Naive thymus-derived CD4-positive, alpha-beta T cell (primary cell): Measurements from ENCODE around the gene FAM13B. TPM values are rescaled to one million over a fixed set of nuclear protein-coding genes. Genes with fewer than 3 reads are reported as not detected.
"Not testable (repeated sequence)": the region's sequence is repeated elsewhere in the genome, so short reads cannot be mapped to it uniquely, and the experiment has no call there.

Experiments
- ATAC-seq: fragments of 150-1000 bp; cut with Tn5 transposase; 2 replicates; pipeline ENCODE4 v1.10.0; 2021; ENCODE audit warnings: mild to moderate bottlenecking, moderate library complexity
- CTCF ChIA-PET: fragments of 350-600 bp; sonication (Branson Sonifier 250); formaldehyde crosslinking; loops from one replicate; lab custom pipeline; 2021; ENCODE audit warnings: antibody characterized with exemption; lab: Charles Lee
- POLR2A ChIA-PET: fragments of 350-600 bp; sonication (Branson Sonifier 250); formaldehyde crosslinking; loops from one replicate; lab custom pipeline; 2021; ENCODE audit warnings: antibody characterized with exemption, inconsistent platforms; lab: Charles Lee
- DNase-seq, 9 donors: peaks; one replicate each; pipeline versions ENCODE4 v3.0.0 to v3.0.0-alpha.2; 2020 to 2022; ENCODE audit warnings: mixed read lengths in 1 of 9
- H3K27ac ChIP-seq: one replicate; pipeline ENCODE4 v1.7.0; 2013; ENCODE audit warnings: mild to moderate bottlenecking, low read depth, low read length, moderate library complexity
- H3K27me3 ChIP-seq, 2 donors: one replicate each; pipeline ENCODE4 v1.7.0; 2013; ENCODE audit warnings: low read length in 2 of 2, mild to moderate bottlenecking in 2 of 2, moderate library complexity in 2 of 2; ENCODE audit not compliant: control insufficient read depth in 2 of 2, insufficient read depth in 2 of 2
- H3K36me3 ChIP-seq, 3 experiments: 1 replicate in 2 of 3; 2 replicates in 1 of 3; pipeline ENCODE4 v1.7.0; 2013; ENCODE audit warnings: low read length in 3 of 3, mild to moderate bottlenecking in 3 of 3, moderate library complexity in 1 of 3; ENCODE audit not compliant: insufficient read depth in 3 of 3, control insufficient read depth in 2 of 3
- H3K4me1 ChIP-seq, 2 donors: one replicate each; pipeline ENCODE4 v1.7.0; 2013; ENCODE audit warnings: low read length in 2 of 2, mild to moderate bottlenecking in 2 of 2, moderate library complexity in 1 of 2; ENCODE audit not compliant: control insufficient read depth in 2 of 2, insufficient read depth in 2 of 2
- H3K4me3 ChIP-seq: 2 replicates; pipeline ENCODE4 v1.7.0; 2013; ENCODE audit warnings: mild to moderate bottlenecking, low read length
- H3K9me3 ChIP-seq, 3 experiments: 1 replicate in 2 of 3; 2 replicates in 1 of 3; pipeline ENCODE4 v1.7.0; 2013; ENCODE audit warnings: low read length in 3 of 3; ENCODE audit not compliant: control insufficient read depth in 2 of 3
- H3K27ac Mint-ChIP-seq, 9 donors: one replicate each; pipeline ENCODE4 v1.8.0; 2020 to 2022; ENCODE audit warnings: mixed read lengths in 9 of 9, mild to moderate bottlenecking in 8 of 9, moderate library complexity in 5 of 9, inconsistent platforms in 2 of 9
- H3K27me3 Mint-ChIP-seq, 5 donors: one replicate each; pipeline ENCODE4 v1.8.0; 2021 to 2022; ENCODE audit warnings: mixed read lengths in 5 of 5, mild to moderate bottlenecking in 1 of 5
- H3K36me3 Mint-ChIP-seq, 5 donors: one replicate each; pipeline ENCODE4 v1.8.0; 2020 to 2022; ENCODE audit warnings: mixed read lengths in 5 of 5, mild to moderate bottlenecking in 3 of 5, inconsistent platforms in 1 of 5
- H3K4me1 Mint-ChIP-seq, 7 donors: one replicate each; pipeline ENCODE4 v1.8.0; 2020 to 2022; ENCODE audit warnings: mixed read lengths in 7 of 7, mild to moderate bottlenecking in 3 of 7, inconsistent platforms in 1 of 7
- H3K4me3 Mint-ChIP-seq, 10 donors: one replicate each; pipeline ENCODE4 v1.8.0; 2020 to 2022; ENCODE audit warnings: mild to moderate bottlenecking in 10 of 10, mixed read lengths in 10 of 10, moderate library complexity in 6 of 10, inconsistent platforms in 2 of 10
- H3K9me3 Mint-ChIP-seq, 11 donors: one replicate each; pipeline ENCODE4 v1.8.0; 2020 to 2022; ENCODE audit warnings: mixed read lengths in 11 of 11, mild to moderate bottlenecking in 4 of 11, inconsistent platforms in 1 of 11, moderate library complexity in 1 of 11
- intact Hi-C, 2 donors: fragments of 100-400 bp; cut with micrococcal nuclease; formaldehyde crosslinking; loops; one replicate each; pipeline ENCODE4 v1.15.1; 2023
- polyA plus RNA-seq, 2 donors: library from polyadenylated mRNA; unstranded; fragments of 300-500 nt; fragmentation: Illumina TruSeq; gene quantifications; one replicate each; pipeline ENCODE4 v1.2.3, GENCODE V29; 2021
- total RNA-seq, 6 experiments: library from RNA in 5 of 6; stranded (reverse) in 5 of 6; gene quantifications; 1 replicate in 5 of 6; 2 replicates in 1 of 6; pipeline ENCODE4 v1.2.3 and lab custom pipeline; 2021 to 2026

Gene FAM13B
- total and polyA plus RNA-seq, 7 experiments from 2014 or later = 17.6 to 58.8 (median 42.0) TPM

DNA sequence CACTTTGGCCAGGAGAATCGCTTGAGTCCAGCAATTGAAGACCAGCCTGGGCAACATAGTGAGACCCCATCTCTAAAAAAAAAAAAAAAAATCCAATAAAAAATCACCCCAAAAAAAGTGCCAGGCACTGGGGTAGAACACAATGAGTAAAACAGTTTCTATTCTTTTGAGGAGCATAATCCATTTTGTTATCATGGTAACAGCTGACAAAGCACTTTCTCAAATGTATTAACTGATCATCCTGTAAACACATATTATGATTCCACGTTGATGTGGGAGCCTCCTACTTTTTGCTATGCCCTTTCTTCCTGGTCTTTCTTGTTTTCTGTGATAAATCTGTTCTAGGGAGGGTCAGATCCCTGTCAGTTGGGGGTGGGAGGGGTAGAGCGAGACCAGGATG is 20.7 kb upstream of the FAM13B start:
- Histone ChIP-seq H3K27me3 (no peaks in the 10 kb centered on the region), H3K27ac (no peak overlapping the region), H3K36me3 (no peaks in the 10 kb centered on the region), H3K4me3 (no peak overlapping the region), H3K9me3 (no peaks in the 10 kb centered on the region), H3K4me1 (no peaks in the 10 kb centered on the region)
- DNase-seq = no peak
- ATAC-seq = no peak
- ChIA-PET POLR2A (interaction anchor here (1.0 kb wide), 1 partner anchor 165 kb away, joined by 3 read pairs; no protein-coding TSS in a partner anchor), CTCF (no interaction called here)
- Mint-ChIP-seq H3K27me3 (no peaks in the 10 kb centered on the region), H3K4me1 (peaks cover 0 to 13% (median 0%) of the 10 kb centered on the region in 7 donors), H3K27ac (peak overlapping the region in 2 of 9 donors; percentile 16 to 69), H3K9me3 (no peaks in the 10 kb centered on the region), H3K36me3 (no peaks in the 10 kb centered on the region), H3K4me3 (no peak overlapping the region)
- intact Hi-C loops = no loop called here

DNA sequence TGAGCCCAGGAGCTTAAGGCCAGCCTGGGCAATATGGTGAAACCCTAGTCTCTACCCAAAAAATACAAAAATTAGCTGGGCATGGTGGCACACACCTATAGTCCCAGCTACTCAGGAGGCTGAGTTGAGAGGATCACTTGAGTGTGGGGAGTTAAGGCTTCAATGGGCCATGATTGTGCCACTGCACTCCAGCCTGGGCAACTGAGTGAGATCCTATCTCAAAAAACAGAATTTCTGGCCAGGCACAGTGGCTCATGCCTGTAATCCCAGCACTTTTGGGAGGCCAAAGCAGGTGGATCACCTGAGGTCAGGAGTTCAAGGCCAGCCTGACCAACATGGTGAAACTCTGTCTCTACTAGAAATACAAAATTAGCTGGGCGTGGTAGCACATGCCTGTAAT is 19.8 kb upstream of the FAM13B start:
- H3K9me3 Mint-ChIP-seq, H3K4me3 ChIP-seq, H3K9me3 ChIP-seq, H3K36me3 ChIP-seq, H3K27me3 Mint-ChIP-seq, H3K27ac Mint-ChIP-seq, H3K4me1 ChIP-seq, POLR2A ChIA-PET, H3K27ac ChIP-seq, ATAC-seq, H3K4me3 Mint-ChIP-seq, H3K36me3 Mint-ChIP-seq, H3K27me3 ChIP-seq, DNase-seq, intact Hi-C loops: not testable (repeated sequence)
- peaks cover 0 to 13% (median 0%) of the 10 kb centered on the region in 7 donors for H3K4me1 Mint-ChIP-seq
- CTCF ChIA-PET = interaction anchor here (0.6 kb wide), 1 partner anchor 161 kb away, joined by 3 read pairs; no protein-coding TSS in a partner anchor

DNA sequence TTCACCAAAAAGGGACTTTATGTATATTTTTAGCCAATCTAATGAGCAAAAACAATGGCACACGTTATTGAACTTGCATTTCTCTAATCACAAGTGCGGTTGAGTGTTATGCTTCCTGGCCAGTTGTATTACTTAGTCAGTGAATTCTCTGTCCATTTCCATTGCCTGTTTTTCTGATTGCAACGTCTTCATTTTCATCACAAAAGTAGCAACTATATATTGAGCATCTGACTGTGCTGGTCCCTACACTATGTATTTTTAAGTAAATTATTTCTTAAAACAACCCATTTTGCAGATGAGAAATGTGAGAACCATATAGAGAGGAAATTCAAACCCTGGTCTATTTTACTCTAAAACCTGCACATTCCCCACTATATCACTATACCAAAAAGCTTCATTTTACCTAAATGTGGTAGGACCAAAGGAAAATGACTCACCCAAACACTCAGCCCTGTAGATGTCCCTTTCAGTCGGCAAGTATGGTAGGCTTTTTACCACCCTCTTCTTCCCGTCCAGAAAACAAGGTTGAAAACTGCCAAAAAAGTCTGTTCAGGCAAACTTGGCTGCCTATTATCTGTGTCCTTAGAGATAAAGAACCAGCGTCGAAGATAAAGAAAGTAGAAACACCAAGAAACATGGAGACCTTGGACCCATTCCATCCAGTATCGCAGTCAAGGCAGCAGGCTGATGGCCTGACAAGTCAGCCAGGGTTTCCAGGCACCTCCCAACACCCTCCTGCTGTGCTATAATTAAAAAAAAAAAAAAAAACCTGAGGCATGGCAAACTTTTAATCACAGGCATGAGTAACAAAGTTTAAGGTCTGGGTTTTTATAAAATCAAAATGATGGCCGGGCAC is 18.8 kb upstream of the FAM13B start:
- no peaks in the 10 kb centered on the region for H3K9me3 ChIP-seq
- no peak for DNase-seq
- H3K4me1 ChIP-seq = no peaks in the 10 kb centered on the region
- no peaks in the 10 kb centered on the region for H3K27me3 ChIP-seq
- no peak overlapping the region for H3K4me3 ChIP-seq
- ChIA-PET CTCF (interaction anchor here (0.6 kb wide), 1 partner anchor 160 kb away, joined by 3 read pairs; no protein-coding TSS in a partner anchor), POLR2A (no interaction called here)
- Mint-ChIP-seq H3K27me3 (no peaks in the 10 kb centered on the region), H3K4me3 (no peak overlapping the region), H3K9me3 (no peaks in the 10 kb centered on the region), H3K27ac (no peak overlapping the region), H3K36me3 (no peaks in the 10 kb centered on the region), H3K4me1 (peaks cover 0 to 13% (median 0%) of the 10 kb centered on the region in 7 donors)
- intact Hi-C loops = no loop called here
- ATAC-seq = no peak
- no peak overlapping the region for H3K27ac ChIP-seq
- no peaks in the 10 kb centered on the region for H3K36me3 ChIP-seq

DNA sequence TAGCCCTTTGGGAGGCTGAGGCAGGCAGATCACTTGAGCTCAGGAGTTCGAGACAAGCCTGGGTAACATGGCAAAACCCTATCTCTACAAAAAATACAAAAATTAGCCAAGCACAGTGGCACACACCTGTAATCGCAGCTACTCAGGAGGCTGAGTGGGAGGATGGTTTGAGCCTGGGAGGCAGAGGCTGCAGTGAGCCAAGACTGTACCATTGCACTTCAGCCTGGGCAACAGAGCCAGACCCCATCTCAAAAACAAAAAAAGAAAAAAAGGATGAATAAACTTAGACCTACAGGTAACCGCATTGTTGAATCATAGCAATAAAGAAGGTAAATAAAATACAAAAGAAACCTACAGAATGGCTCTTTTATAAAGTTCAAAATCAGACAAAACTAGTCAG is 12.4 kb upstream of the FAM13B start:
- DNase-seq, H3K4me1 Mint-ChIP-seq, H3K4me1 ChIP-seq, H3K36me3 ChIP-seq, H3K27me3 Mint-ChIP-seq, H3K27ac Mint-ChIP-seq, H3K4me3 ChIP-seq, intact Hi-C loops, H3K27me3 ChIP-seq, H3K4me3 Mint-ChIP-seq, ATAC-seq, H3K27ac ChIP-seq, H3K9me3 Mint-ChIP-seq, POLR2A ChIA-PET, H3K9me3 ChIP-seq, H3K36me3 Mint-ChIP-seq: not testable (repeated sequence)
- CTCF ChIA-PET = interaction anchor here (1.2 kb wide), 1 partner anchor 9 kb away, joined by 3 read pairs; no protein-coding TSS in a partner anchor

DNA sequence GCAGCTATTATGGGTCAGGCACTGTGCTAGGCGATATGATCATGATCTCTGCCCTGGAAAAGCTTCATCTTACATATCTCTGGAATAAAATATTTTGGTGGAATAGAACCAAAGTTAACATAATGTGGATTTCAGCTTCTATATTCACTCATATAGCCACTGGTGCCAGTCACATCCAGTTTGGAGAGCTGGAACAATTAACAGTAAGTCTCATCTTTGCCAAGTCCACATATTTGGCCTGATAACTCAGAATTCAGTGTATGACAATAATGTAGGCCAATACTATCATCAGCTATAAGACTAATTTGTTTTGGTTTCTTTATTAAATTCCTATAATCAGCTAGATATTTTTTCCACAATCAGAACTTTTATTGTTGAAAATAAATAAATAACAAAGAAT is 5.9 kb upstream of the FAM13B start:
- CTCF ChIA-PET = interaction anchor here (0.8 to 1.7 kb wide), 5 partner anchors 13 to 143 kb away, joined by 3 to 8 read pairs (median 4); no protein-coding TSS in a partner anchor
- Mint-ChIP-seq H3K9me3 (no peaks in the 10 kb centered on the region), H3K27ac (no peak overlapping the region), H3K36me3 (no peaks in the 10 kb centered on the region), H3K27me3 (no peaks in the 10 kb centered on the region), H3K4me1 (peaks cover 6 to 11% (median 8%) of the 10 kb centered on the region in 7 donors), H3K4me3 (no peak overlapping the region)
- ATAC-seq (no peak), DNase-seq (no peak)
- H3K36me3 ChIP-seq = no peaks in the 10 kb centered on the region
- no peak overlapping the region for H3K4me3 ChIP-seq
- H3K4me1 ChIP-seq = peaks cover 0 to 9% of the 10 kb centered on the region in 2 donors
- H3K27ac ChIP-seq = no peak overlapping the region
- intact Hi-C loops = loop anchor here in 1 of 2 donors (10.0 kb wide), 3 partner anchors 374 to 1526 kb away; partner anchors contain the start of genes EGR1 and UBE2D2
- H3K9me3 ChIP-seq = no peaks in the 10 kb centered on the region
- POLR2A ChIA-PET = interaction anchor here (0.6 kb wide), 1 partner anchor 1266 kb away, joined by 3 read pairs; no protein-coding TSS in a partner anchor
- H3K27me3 ChIP-seq = no peaks in the 10 kb centered on the region

DNA sequence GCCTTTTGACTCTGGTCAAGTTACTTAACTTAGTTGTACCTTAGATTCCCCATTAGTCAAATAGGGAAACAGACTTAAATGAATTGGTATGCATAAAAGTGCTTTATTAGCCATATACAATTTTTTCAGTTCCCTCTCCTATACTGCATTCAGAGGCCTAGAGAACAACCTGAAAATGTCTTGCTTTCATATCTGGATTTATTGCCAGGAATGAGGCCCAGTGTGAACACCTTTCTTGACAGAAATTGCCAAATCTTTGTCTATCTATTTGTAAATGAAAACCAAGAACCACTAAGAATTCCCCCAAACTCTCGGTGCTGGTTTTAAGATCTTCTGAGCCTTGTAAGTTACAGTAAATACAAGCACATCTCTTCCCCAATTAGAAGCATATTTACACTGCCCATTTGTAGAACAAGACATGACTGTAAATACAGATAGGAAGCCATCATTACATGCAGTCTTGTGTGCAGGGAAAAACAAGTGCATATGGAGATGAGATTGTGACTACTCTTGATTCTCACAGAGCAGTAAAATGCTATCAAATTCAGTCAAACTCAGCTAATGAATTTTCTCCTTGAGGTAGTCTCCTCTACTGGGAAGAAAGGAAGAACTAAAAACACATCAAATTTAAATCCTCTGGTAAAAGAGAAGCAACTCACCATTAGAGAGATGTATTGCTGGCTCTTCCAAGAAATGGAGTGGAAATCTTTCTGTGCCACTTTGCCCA is 5.2 kb upstream of the FAM13B start:
- Histone ChIP-seq H3K9me3 (no peaks in the 10 kb centered on the region), H3K4me1 (peaks cover 0 to 12% of the 10 kb centered on the region in 2 donors), H3K36me3 (peaks cover 0 to 2% (median 0%) of the 10 kb centered on the region in 3 experiments), H3K27me3 (no peaks in the 10 kb centered on the region), H3K27ac (no peak overlapping the region), H3K4me3 (no peak overlapping the region)
- intact Hi-C loops = loop anchor here (2.0 to 10.0 kb wide), 4 partner anchors 39 to 1527 kb away; partner anchors contain the start of genes EGR1 (in 1 of the 2) and UBE2D2 (in 1 of the 2)
- Mint-ChIP-seq H3K27ac (no peak overlapping the region), H3K27me3 (no peaks in the 10 kb centered on the region), H3K4me3 (no peak overlapping the region), H3K36me3 (no peaks in the 10 kb centered on the region), H3K9me3 (no peaks in the 10 kb centered on the region), H3K4me1 (peaks cover 7 to 17% (median 12%) of the 10 kb centered on the region in 7 donors)
- ChIA-PET POLR2A (interaction anchor here (0.5 kb wide), 1 partner anchor 11 kb away, joined by 3 read pairs; no protein-coding TSS in a partner anchor), CTCF (interaction anchor here (0.6 to 1.7 kb wide), 5 partner anchors 22 to 143 kb away, joined by 3 to 8 read pairs (median 5); no protein-coding TSS in a partner anchor)
- no peak for DNase-seq
- ATAC-seq = no peak
